GM21619 (cell line): Measurements from ENCODE around the gene CSF3.

Source experiments
- ATAC-seq: cut with Tn5 transposase; IDR thresholded peaks from one replicate; pipeline ENCODE4 v1.9.1; 2021; ENCODE audit not compliant: unreplicated experiment

The CSF3 gene

GRCh38 chr17:40015005-40015997 lies at the start of gene CSF3:
Gene CSF3, plus strand, starts transcription at chr17:40015440. Its CDS starts 35 bp downstream, at chr17:40015475.
- no peak for ATAC-seq

GRCh38 chr17:39966771-39967170 lies 48.5 kb upstream of the CSF3 start:
- no peak for ATAC-seq

GRCh38 chr17:39968761-39969160 lies 46.5 kb upstream of the CSF3 start:
- no peak for ATAC-seq

GRCh38 chr17:39969375-39969774 lies 45.9 kb upstream of the CSF3 start:
- ATAC-seq = no peak

- ATAC-seq = no peak
Measured at GRCh38 chr17:39970157-39970692, 45.0 kb upstream of the CSF3 start.

- ATAC-seq = no peak
Measured at GRCh38 chr17:39971076-39971603, 44.1 kb upstream of the CSF3 start.

- no peak for ATAC-seq
Measured at GRCh38 chr17:39972271-39972670, 43.0 kb upstream of the CSF3 start.

GRCh38 chr17:39973496-39973895 lies 41.7 kb upstream of the CSF3 start:
- no peak for ATAC-seq

- ATAC-seq = no peak
Measured at GRCh38 chr17:39974433-39974832, 40.8 kb upstream of the CSF3 start.

GRCh38 chr17:39975801-39976200 lies 39.4 kb upstream of the CSF3 start:
- ATAC-seq = no peak

- no peak for ATAC-seq
Measured at GRCh38 chr17:39979016-39979670, 36.1 kb upstream of the CSF3 start.

GRCh38 chr17:39979893-39980350 lies 35.3 kb upstream of the CSF3 start:
- peak; percentile 18 for ATAC-seq

GRCh38 chr17:39980351-39981206 lies 34.7 kb upstream of the CSF3 start, which contains the start of gene PSMD3:
Gene PSMD3, plus strand, starts transcription at chr17:39980807. Its CDS starts 164 bp downstream, at chr17:39980971.
- ATAC-seq = peak; percentile 93

GRCh38 chr17:39981207-39981741 lies 34.0 kb upstream of the CSF3 start:
- no peak for ATAC-seq

GRCh38 chr17:39981766-39982375 lies 33.4 kb upstream of the CSF3 start:
- no peak for ATAC-seq

GRCh38 chr17:39988206-39988810 lies 26.9 kb upstream of the CSF3 start:
- ATAC-seq = no peak

- ATAC-seq = no peak
Measured at GRCh38 chr17:39994448-39994847, 20.8 kb upstream of the CSF3 start.

GRCh38 chr17:39995438-39995837 lies 19.8 kb upstream of the CSF3 start:
- ATAC-seq = no peak

- ATAC-seq = no peak
Measured at GRCh38 chr17:39996162-39996561, 19.1 kb upstream of the CSF3 start.
